Bronchus fibroblast of lung (primary cell): ENCODE data around the gene VAV1. TPM values are rescaled to one million over a fixed set of nuclear protein-coding genes. Genes with fewer than 3 reads are reported as not detected.

ENCODE experiments used
- total RNA-seq: library from RNA; depleted of rRNA; stranded (reverse); fragments of >200 nt; gene quantifications from 2 replicates; pipeline ENCODE4 v1.2.3, GENCODE V29; 2015

Gene VAV1
- not detected in 2 replicates for total RNA-seq

DNA sequence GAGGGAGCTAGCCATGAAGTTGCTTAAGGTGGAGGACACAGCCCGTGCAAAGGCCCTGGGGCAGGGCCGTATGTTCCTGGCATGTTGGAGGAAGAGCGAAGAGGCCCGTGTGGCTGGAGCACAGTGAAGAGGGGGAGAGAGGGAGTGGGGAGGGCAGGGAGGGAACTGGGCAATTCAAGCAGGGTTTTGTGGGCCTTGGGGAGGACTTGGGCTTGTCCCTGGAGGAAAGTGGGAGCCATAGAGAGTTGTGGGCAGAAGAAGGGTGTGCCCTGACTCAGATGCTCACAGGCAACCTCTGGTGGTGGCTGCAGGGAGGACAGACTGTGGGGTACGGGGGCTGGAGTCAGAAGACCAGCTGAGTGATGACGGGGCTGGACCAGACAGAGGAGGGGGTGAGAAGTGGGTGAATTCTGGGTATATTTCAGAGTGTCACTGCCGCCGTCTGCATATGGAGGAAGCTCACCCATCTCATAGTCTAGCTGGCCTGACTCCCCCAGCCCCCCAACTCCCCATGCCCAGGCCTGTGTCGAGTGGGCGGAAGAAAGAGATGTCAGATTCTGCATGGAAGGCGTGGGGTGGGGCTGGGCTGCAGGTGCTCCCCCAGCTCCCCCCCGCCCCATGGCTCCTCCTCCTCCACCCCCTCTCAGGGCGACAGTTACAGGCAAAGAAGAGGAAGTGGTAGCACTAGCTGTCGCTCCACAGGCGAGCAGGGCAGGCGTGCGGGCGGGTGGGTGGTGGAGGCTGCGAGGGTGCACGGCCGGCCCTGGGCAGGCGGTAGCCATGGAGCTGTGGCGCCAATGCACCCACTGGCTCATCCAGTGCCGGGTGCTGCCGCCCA is at the start of gene VAV1:
Gene VAV1 (plus strand): TSS at position 681 of the 838 bp plus-strand sequence. CDS start 100 bp downstream, at position 781.

DNA sequence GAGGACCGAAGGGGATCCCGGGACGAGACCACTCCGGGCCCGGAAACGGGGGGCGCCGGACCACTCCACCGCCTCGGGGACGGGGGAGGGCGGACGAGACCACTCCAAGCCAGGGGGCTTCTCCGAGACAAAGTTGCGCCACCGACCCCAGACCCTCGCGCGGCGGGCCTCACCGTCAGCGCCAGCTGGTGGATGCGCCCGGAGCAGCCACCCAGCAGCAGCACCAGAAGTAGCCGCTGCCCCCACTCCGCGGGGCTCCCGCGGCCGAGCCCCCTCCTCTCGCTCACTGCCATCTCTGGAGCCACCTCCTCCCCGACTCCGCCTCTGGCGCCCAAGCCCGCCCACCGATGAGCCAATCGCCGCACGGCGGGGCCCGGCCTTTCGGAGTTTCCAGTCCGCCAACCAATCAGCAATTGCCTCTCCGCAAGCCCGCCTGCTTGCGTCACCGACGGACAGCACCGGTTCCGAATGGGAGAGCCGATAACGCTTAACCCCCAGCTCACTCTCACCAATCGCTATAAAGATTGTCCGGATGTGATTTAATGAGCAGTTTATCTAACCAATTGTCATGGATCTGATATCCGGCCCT is 35.1 kb upstream of the VAV1 start, which contains the start of gene GPR108:
Gene GPR108 (minus strand): TSS at position 297 of the 589 bp plus-strand sequence. CDS start 4 bp downstream, at position 293.

GRCh38 chr19:6739390-6739882 is 33.1 kb upstream of the VAV1 start, which contains the start of gene TRIP10:
Gene TRIP10, plus strand, starts transcription at chr19:6739680. Its CDS starts 82 bp downstream, at chr19:6739762.

GRCh38 chr19:6767357-6768235 is 4.9 kb upstream of the VAV1 start, which contains the start of gene SH2D3A:
Gene SH2D3A, minus strand, starts transcription at chr19:6767435. Its CDS starts 3,687 bp downstream, at chr19:6763748.

GRCh38 chr19:6887316-6887715 is 114.8 kb downstream of the VAV1 start, which contains the start of gene ADGRE1:
Gene ADGRE1, plus strand, starts transcription at chr19:6887579. Its CDS starts 30 bp downstream, at chr19:6887609.

Other genes with a start within 250 kb of the VAV1 start
- gene TNFSF9, start 241.7 kb upstream of the VAV1 start, total RNA-seq = 0.67 and 0.74 TPM in 2 replicates
- gene CD70, start 181.6 kb upstream of the VAV1 start, total RNA-seq = not detected in 2 replicates
- gene TNFSF14, start 102.5 kb upstream of the VAV1 start, total RNA-seq = not detected in 2 replicates
- gene C3, start 52.1 kb upstream of the VAV1 start, total RNA-seq = 1.8 TPM in 2 replicates
- 39.2 and 43.9 TPM in 2 replicates for gene GPR108, start 35.1 kb upstream of the VAV1 start, total RNA-seq
- gene TRIP10, start 33.0 kb upstream of the VAV1 start, total RNA-seq = 50.3 and 51.9 TPM in 2 replicates
- gene SH2D3A, start 5.3 kb upstream of the VAV1 start, total RNA-seq = under 0.01 and 1.3 TPM in 2 replicates
- not detected in 2 replicates for gene ADGRE1, start 114.9 kb downstream of the VAV1 start, total RNA-seq
- gene MBD3L2B, start 248.7 kb downstream of the VAV1 start, total RNA-seq = not detected in 2 replicates